ENCODE measurements around the gene MYO1B. TPM values are rescaled to one million over a fixed set of nuclear protein-coding genes. Genes with fewer than 3 reads are reported as not detected.

The MYO1B gene
- total and polyA plus RNA-seq, 2 of the 8 experiments (the other 6 are each of a cell fraction or from before 2014, with no cell fraction given): 15.5 to 61.2 TPM

DNA sequence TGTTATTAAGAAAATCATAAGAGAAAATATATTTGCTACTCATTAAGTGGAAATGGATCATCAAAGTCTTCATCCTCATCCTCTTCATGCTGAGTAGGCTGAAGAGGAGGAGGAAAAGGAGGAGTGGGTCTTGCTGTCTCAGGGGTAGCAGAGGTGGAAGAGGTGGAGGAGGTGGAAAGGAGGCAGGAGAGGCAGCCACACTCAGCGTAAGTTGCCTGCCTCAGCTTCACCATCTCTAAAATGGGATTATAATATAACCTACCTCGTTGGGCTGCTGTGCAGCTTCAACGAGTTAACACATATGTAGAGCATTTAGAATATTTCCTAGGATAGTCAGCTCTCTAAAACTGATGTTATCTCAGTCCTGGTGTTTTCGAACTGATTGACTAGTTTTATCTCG lies 4.3 kb upstream of the MYO1B start (continued):
- TF ChIP-seq, protein P1, sequence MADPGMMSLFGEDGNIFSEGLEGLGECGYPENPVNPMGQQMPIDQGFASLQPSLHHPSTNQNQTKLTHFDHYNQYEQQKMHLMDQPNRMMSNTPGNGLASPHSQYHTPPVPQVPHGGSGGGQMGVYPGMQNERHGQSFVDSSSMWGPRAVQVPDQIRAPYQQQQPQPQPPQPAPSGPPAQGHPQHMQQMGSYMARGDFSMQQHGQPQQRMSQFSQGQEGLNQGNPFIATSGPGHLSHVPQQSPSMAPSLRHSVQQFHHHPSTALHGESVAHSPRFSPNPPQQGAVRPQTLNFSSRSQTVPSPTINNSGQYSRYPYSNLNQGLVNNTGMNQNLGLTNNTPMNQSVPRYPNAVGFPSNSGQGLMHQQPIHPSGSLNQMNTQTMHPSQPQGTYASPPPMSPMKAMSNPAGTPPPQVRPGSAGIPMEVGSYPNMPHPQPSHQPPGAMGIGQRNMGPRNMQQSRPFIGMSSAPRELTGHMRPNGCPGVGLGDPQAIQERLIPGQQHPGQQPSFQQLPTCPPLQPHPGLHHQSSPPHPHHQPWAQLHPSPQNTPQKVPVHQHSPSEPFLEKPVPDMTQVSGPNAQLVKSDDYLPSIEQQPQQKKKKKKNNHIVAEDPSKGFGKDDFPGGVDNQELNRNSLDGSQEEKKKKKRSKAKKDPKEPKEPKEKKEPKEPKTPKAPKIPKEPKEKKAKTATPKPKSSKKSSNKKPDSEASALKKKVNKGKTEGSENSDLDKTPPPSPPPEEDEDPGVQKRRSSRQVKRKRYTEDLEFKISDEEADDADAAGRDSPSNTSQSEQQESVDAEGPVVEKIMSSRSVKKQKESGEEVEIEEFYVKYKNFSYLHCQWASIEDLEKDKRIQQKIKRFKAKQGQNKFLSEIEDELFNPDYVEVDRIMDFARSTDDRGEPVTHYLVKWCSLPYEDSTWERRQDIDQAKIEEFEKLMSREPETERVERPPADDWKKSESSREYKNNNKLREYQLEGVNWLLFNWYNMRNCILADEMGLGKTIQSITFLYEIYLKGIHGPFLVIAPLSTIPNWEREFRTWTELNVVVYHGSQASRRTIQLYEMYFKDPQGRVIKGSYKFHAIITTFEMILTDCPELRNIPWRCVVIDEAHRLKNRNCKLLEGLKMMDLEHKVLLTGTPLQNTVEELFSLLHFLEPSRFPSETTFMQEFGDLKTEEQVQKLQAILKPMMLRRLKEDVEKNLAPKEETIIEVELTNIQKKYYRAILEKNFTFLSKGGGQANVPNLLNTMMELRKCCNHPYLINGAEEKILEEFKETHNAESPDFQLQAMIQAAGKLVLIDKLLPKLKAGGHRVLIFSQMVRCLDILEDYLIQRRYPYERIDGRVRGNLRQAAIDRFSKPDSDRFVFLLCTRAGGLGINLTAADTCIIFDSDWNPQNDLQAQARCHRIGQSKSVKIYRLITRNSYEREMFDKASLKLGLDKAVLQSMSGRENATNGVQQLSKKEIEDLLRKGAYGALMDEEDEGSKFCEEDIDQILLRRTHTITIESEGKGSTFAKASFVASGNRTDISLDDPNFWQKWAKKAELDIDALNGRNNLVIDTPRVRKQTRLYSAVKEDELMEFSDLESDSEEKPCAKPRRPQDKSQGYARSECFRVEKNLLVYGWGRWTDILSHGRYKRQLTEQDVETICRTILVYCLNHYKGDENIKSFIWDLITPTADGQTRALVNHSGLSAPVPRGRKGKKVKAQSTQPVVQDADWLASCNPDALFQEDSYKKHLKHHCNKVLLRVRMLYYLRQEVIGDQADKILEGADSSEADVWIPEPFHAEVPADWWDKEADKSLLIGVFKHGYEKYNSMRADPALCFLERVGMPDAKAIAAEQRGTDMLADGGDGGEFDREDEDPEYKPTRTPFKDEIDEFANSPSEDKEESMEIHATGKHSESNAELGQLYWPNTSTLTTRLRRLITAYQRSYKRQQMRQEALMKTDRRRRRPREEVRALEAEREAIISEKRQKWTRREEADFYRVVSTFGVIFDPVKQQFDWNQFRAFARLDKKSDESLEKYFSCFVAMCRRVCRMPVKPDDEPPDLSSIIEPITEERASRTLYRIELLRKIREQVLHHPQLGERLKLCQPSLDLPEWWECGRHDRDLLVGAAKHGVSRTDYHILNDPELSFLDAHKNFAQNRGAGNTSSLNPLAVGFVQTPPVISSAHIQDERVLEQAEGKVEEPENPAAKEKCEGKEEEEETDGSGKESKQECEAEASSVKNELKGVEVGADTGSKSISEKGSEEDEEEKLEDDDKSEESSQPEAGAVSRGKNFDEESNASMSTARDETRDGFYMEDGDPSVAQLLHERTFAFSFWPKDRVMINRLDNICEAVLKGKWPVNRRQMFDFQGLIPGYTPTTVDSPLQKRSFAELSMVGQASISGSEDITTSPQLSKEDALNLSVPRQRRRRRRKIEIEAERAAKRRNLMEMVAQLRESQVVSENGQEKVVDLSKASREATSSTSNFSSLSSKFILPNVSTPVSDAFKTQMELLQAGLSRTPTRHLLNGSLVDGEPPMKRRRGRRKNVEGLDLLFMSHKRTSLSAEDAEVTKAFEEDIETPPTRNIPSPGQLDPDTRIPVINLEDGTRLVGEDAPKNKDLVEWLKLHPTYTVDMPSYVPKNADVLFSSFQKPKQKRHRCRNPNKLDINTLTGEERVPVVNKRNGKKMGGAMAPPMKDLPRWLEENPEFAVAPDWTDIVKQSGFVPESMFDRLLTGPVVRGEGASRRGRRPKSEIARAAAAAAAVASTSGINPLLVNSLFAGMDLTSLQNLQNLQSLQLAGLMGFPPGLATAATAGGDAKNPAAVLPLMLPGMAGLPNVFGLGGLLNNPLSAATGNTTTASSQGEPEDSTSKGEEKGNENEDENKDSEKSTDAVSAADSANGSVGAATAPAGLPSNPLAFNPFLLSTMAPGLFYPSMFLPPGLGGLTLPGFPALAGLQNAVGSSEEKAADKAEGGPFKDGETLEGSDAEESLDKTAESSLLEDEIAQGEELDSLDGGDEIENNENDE (IDR thresholded peaks at IDR 0.05; ENCODE audit: insufficient replicate concordance, low read length): no peak
- TF ChIP-seq SIN3A (conservative IDR thresholded peaks at IDR 0.05 in 1 of 2, IDR thresholded peaks at IDR 0.05 in 1 of 2; ENCODE audit: low read depth in 1 of 2, low read length in 2 of 2) (no peak), HDAC6 (IDR thresholded peaks at IDR 0.05; ENCODE audit: low read depth, low read length) (no peak), TAF7 (optimal IDR thresholded peaks at IDR 0.05; ENCODE audit: borderline replicate concordance, low read depth, low read length) (no peak)
- TF ChIP-seq, protein P2, sequence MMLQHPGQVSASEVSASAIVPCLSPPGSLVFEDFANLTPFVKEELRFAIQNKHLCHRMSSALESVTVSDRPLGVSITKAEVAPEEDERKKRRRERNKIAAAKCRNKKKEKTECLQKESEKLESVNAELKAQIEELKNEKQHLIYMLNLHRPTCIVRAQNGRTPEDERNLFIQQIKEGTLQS (IDR thresholded peaks at IDR 0.05; ENCODE audit: insufficient read depth, low read depth, low read length): no peak

All from H1 (cell line).